H1 (cell line): ENCODE results near the gene TAGLN2. TPM values are rescaled to one million over a fixed set of nuclear protein-coding genes. Genes with fewer than 3 reads are reported as not detected.

Experiments used
- CTCF ChIA-PET: fragments of 300-600 bp; sonication (Branson Sonifier 250); formaldehyde crosslinking; loops from one replicate; lab custom pipeline; 2021; ENCODE audit not compliant: partially characterized antibody; lab: Charles Lee
- POLR2A ChIA-PET: fragments of 300-600 bp; sonication (Branson Sonifier 250); formaldehyde crosslinking; loops from one replicate; lab custom pipeline; 2021; ENCODE audit warnings: inconsistent platforms; ENCODE audit not compliant: partially characterized antibody; lab: Charles Lee
- DNase-seq, 2 experiments: peaks; one replicate each; pipeline versions ENCODE4 v3.0.0 to v3.0.0-alpha.2; 2010 to 2022; ENCODE audit warnings: low spot score in 2 of 2, low read depth in 1 of 2, mixed read lengths in 1 of 2
- FAIRE-seq: peaks from 2 replicates; lab custom pipeline; 2011; peaks lifted over from hg19 to GRCh38; lab: Jason Lieb, UNC
- H2AFZ ChIP-seq: 2 replicates; pipeline ENCODE4 v1.8.1; 2012; ENCODE audit warnings: low read length, inconsistent platforms
- H2AK5ac ChIP-seq: 2 replicates; pipeline ENCODE4 v1.6.1; 2013; ENCODE audit warnings: low read depth, low read length
- H2BK120ac ChIP-seq: replicated peaks from 2 replicates; pipeline ENCODE3; 2013; ENCODE audit warnings: low read depth, low read length, inconsistent platforms
- H2BK12ac ChIP-seq: 2 replicates; pipeline ENCODE4 v1.6.1; 2013; ENCODE audit warnings: low read depth, low read length
- H2BK15ac ChIP-seq: 2 replicates; pipeline ENCODE4 v1.6.1; 2013; ENCODE audit warnings: low read length
- H2BK20ac ChIP-seq: 2 replicates; pipeline ENCODE4 v1.6.1; 2013; ENCODE audit warnings: low read length
- H2BK5ac ChIP-seq: 2 replicates; pipeline ENCODE4 v1.6.1; 2013; ENCODE audit warnings: low read depth, low read length
- H3K14ac ChIP-seq: 2 replicates; pipeline ENCODE4 v1.6.1; 2013; ENCODE audit warnings: inconsistent platforms; ENCODE audit not compliant: insufficient read length
- H3K18ac ChIP-seq: 2 replicates; pipeline ENCODE4 v1.6.1; 2013; ENCODE audit warnings: low read length; ENCODE audit errors: extremely low read depth
- H3K23ac ChIP-seq: 2 replicates; pipeline ENCODE4 v1.6.1; 2013; ENCODE audit warnings: inconsistent platforms; ENCODE audit not compliant: insufficient read length
- H3K23me2 ChIP-seq: 2 replicates; pipeline ENCODE4 v1.6.1; 2013; ENCODE audit warnings: low read depth, low read length
- H3K27ac ChIP-seq: 2 replicates; pipeline ENCODE4 v1.6.1; 2011; ENCODE audit warnings: low read depth, low read length, inconsistent platforms
- H3K27me3 ChIP-seq, 4 experiments: replicated peaks in 1 of 4; 1 replicate in 1 of 4; 2 replicates in 3 of 4; pipeline versions ENCODE4 v1.6.1 to v1.8.1; 2011 to 2013; ENCODE audit warnings: low read length in 3 of 4, mild to moderate bottlenecking in 3 of 4, inconsistent platforms in 2 of 4, mixed read lengths in 2 of 4, moderate library complexity in 1 of 4; ENCODE audit not compliant: control insufficient read depth in 3 of 4, insufficient read depth in 3 of 4; ENCODE audit errors: extremely low read depth in 1 of 4
- H3K36me3 ChIP-seq, 4 experiments: 2 replicates each; pipeline versions ENCODE4 v1.6.1 to v1.8.1; 2011 to 2013; ENCODE audit warnings: mild to moderate bottlenecking in 4 of 4, low read length in 3 of 4, moderate library complexity in 2 of 4, control low read depth in 1 of 4, inconsistent platforms in 1 of 4; ENCODE audit not compliant: insufficient read depth in 4 of 4, control insufficient read depth in 2 of 4
- H3K4ac ChIP-seq: replicated peaks from 2 replicates; pipeline ENCODE3; 2013; ENCODE audit warnings: low read length, low read depth, mixed read lengths, inconsistent platforms; ENCODE audit not compliant: insufficient read length
- H3K4me1 ChIP-seq, 4 experiments: replicated peaks in 1 of 4; 1 replicate in 1 of 4; 2 replicates in 3 of 4; pipeline versions ENCODE4 v1.6.1 to v1.8.1; 2011 to 2013; ENCODE audit warnings: low read length in 3 of 4, inconsistent platforms in 2 of 4, mixed read lengths in 1 of 4; ENCODE audit not compliant: insufficient read depth in 4 of 4, control insufficient read depth in 3 of 4
- H3K4me2 ChIP-seq, 2 experiments: 2 replicates each; pipeline versions ENCODE4 v1.6.1 to v1.8.1; 2011 to 2013; ENCODE audit warnings: low read depth in 2 of 2, low read length in 2 of 2, control low read depth in 1 of 2, inconsistent platforms in 1 of 2, mild to moderate bottlenecking in 1 of 2; ENCODE audit not compliant: insufficient read depth in 1 of 2
- H3K4me3 ChIP-seq, 4 experiments: fragments of 200-600, 300-600 bp in 1 of 4; sonication (generic), shearing (Covaris generic), sonication (Bioruptor Twin) in 1 of 4; 2 replicates each; pipeline versions ENCODE4 v1.5.1 to v1.8.1; 2011 to 2016; ENCODE audit warnings: low read length in 4 of 4, low read depth in 3 of 4, control low read depth in 2 of 4, inconsistent platforms in 2 of 4, mild to moderate bottlenecking in 2 of 4, mixed read lengths in 1 of 4, moderate library complexity in 1 of 4; ENCODE audit not compliant: insufficient read depth in 2 of 4; ENCODE audit errors: extremely low read depth in 1 of 4
- H3K56ac ChIP-seq: replicated peaks from 2 replicates; pipeline ENCODE3; 2013; ENCODE audit warnings: low read depth, mild to moderate bottlenecking, mixed read lengths, low read length, inconsistent platforms; ENCODE audit not compliant: insufficient read length
- H3K79me1 ChIP-seq: 2 replicates; pipeline ENCODE4 v1.6.1; 2013; ENCODE audit warnings: low read depth, low read length, control low read depth
- H3K79me2 ChIP-seq, 2 experiments: 2 replicates each; pipeline versions ENCODE4 v1.6.1 to v1.8.1; 2012 to 2013; ENCODE audit warnings: low read length in 2 of 2, mild to moderate bottlenecking in 2 of 2, inconsistent platforms in 1 of 2; ENCODE audit not compliant: insufficient read depth in 2 of 2, control insufficient read depth in 1 of 2
- H3K9ac ChIP-seq, 4 experiments: replicated peaks in 1 of 4; 1 replicate in 1 of 4; 2 replicates in 3 of 4; pipeline versions ENCODE4 v1.6.1 to v1.8.1; 2011 to 2013; ENCODE audit warnings: low read depth in 3 of 4, low read length in 3 of 4, control low read depth in 2 of 4, mild to moderate bottlenecking in 2 of 4, moderate library complexity in 2 of 4, inconsistent platforms in 1 of 4; ENCODE audit errors: extremely low read depth in 1 of 4
- H3K9me3 ChIP-seq, 2 experiments: 2 replicates each; pipeline versions ENCODE4 v1.6.1 to v1.8.1; 2012 to 2013; ENCODE audit warnings: mild to moderate bottlenecking in 2 of 2, moderate library complexity in 2 of 2, control low read depth in 1 of 2, inconsistent platforms in 1 of 2, low read depth in 1 of 2, low read length in 1 of 2, mixed read lengths in 1 of 2; ENCODE audit not compliant: insufficient read depth in 2 of 2
- H4K20me1 ChIP-seq, 2 experiments: replicated peaks in 1 of 2; 2 replicates each; pipeline versions ENCODE3 to v1.8.1; 2011 to 2013; ENCODE audit warnings: inconsistent platforms in 2 of 2, low read length in 2 of 2, mild to moderate bottlenecking in 1 of 2; ENCODE audit not compliant: insufficient read depth in 2 of 2, control insufficient read depth in 1 of 2
- H4K5ac ChIP-seq: 2 replicates; pipeline ENCODE4 v1.6.1; 2013; ENCODE audit warnings: low read length, low read depth, mixed read lengths, inconsistent platforms; ENCODE audit not compliant: insufficient read length
- H4K8ac ChIP-seq: 2 replicates; pipeline ENCODE4 v1.8.0; 2013; ENCODE audit warnings: mild to moderate bottlenecking, moderate library complexity, low read length, inconsistent platforms; ENCODE audit not compliant: insufficient read depth; ENCODE audit errors: extremely low read depth
- H4K91ac ChIP-seq: replicated peaks from 2 replicates; pipeline ENCODE3; 2013; ENCODE audit warnings: low read length, mixed read lengths, inconsistent platforms; ENCODE audit not compliant: insufficient read length
- CBX8 ChIP-seq: fragments of 300-800, 300-1000 bp; sonication (generic); IDR thresholded peaks from 2 replicates; pipeline ENCODE4 v1.7.1; 2016; ENCODE audit warnings: low read depth, low read length, borderline replicate concordance
- CHD1 ChIP-seq: IDR thresholded peaks from 2 replicates; pipeline ENCODE4 v1.6.1; 2012; ENCODE audit warnings: low read depth, low read length, improper control_type of control experiment
- FOSL1 ChIP-seq: IDR thresholded peaks from 2 replicates; pipeline ENCODE4 v1.6.1; 2011; ENCODE audit warnings: mild to moderate bottlenecking, low read depth, low read length, moderate library complexity; ENCODE audit not compliant: insufficient read depth
- POU5F1 ChIP-seq: IDR thresholded peaks from 2 replicates; pipeline ENCODE4 v1.6.1; 2011; ENCODE audit warnings: low read depth, mild to moderate bottlenecking, low read length, moderate library complexity
- RNF2 ChIP-seq: fragments of 200-900, 300-1000 bp; sonication (generic); IDR thresholded peaks from 2 replicates; pipeline ENCODE4 v1.7.1; 2016; ENCODE audit warnings: borderline replicate concordance, low read depth, mild to moderate bottlenecking, antibody characterized with exemption, low read length; ENCODE audit not compliant: poor library complexity, severe bottlenecking; ENCODE audit errors: missing control alignments
- SAP30 ChIP-seq: fragments of 300-600 bp; sonication (generic); IDR thresholded peaks from 2 replicates; pipeline ENCODE4 v1.7.1; 2012; ENCODE audit warnings: low read length, moderate library complexity, mild to moderate bottlenecking, inconsistent platforms; ENCODE audit not compliant: insufficient read depth, insufficient replicate concordance
- SUZ12 ChIP-seq: fragments of 200-600 bp; sonication (generic); IDR thresholded peaks from 2 replicates; pipeline ENCODE4 v1.6.1; 2012; ENCODE audit warnings: mild to moderate bottlenecking, inconsistent platforms, low read length, moderate library complexity, mixed read lengths
- WGBS, 2 experiments: shearing (Covaris generic) in 1 of 2; methylation state at CpG; one replicate each; pipeline versions ENCODE4 v1.1.6 to v1.1.7; 2013 to 2015; ENCODE audit warnings: low lambda C conversion rate in 2 of 2, mixed read lengths in 2 of 2, inconsistent platforms in 1 of 2, low coverage in 1 of 2, missing lambda C conversion rate in 1 of 2; ENCODE audit not compliant: insufficient replicate concordance in 2 of 2, insufficient coverage in 1 of 2, insufficient read length in 1 of 2; ENCODE audit errors: extremely low coverage in 1 of 2, missing lambda C conversion rate in 1 of 2; 5-methylcytosine and 5-hydroxymethylcytosine counted together
- polyA plus RNA-seq, 7 experiments: library from polyadenylated mRNA; depleted of rRNA in 3 of 7; stranded (reverse) in 5 of 7; unstranded in 2 of 7; fragments of >200 nt in 5 of 7; fragments of 200-250 nt in 2 of 7; gene quantifications; 1 replicate in 5 of 7; 2 replicates in 1 of 7; 4 replicates in 1 of 7; pipeline versions ENCODE4 v1.2.1 to v1.2.3, GENCODE V29; 2011 to 2013; ENCODE audit warnings: missing spikeins in 2 of 7, mixed read lengths in 2 of 7
- total RNA-seq: library from RNA; stranded (reverse); fragmentation: NEBNext Ultra II Directional; extraction: Animal tissue kit (Norgen Biotek cat#: 25700); gene quantifications from 2 replicates; pipeline ENCODE4 v1.2.1, GENCODE V29; 2021

The TAGLN2 gene
- total and polyA plus RNA-seq, 2 of the 8 experiments (the other 6 are each of a cell fraction or from before 2014, with no cell fraction given), result 93.0 to 114 TPM

DNA sequence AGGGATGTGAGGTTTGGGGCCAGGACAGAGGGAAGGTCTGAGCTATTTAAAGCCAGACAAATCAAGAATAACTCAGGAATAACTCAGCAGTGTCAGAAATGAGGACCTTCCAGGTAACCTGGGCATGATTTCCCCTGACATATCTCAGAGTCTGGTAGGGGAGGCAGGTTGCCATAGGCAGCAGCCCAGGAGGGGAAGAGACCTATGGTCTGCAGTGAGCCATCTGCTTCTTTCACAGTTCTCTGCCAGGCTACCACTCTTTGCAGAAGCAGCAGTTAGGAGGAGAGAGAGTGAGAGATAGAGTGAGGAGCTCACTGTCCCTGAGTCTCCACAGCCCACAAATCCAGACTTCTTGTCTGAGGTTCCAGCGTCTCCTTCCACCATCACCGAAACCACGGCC, 56.5 kb downstream of the TAGLN2 start:
- Histone ChIP-seq H3K27me3 (no peaks in the 10 kb centered on the region), H3K56ac (no peak overlapping the region), H3K14ac (no peak overlapping the region), H3K36me3 (no peaks in the 10 kb centered on the region), H4K5ac (no peak overlapping the region), H3K27ac (no peak overlapping the region), H2AFZ (no peak overlapping the region), H4K8ac (no peak overlapping the region), H4K20me1 (no peaks in the 10 kb centered on the region), H2BK15ac (no peak overlapping the region), H3K4ac (no peak overlapping the region), H3K4me2 (no peak overlapping the region), H4K91ac (no peak overlapping the region), H3K18ac (no peak overlapping the region), H3K23me2 (no peaks in the 10 kb centered on the region), H2AK5ac (no peak overlapping the region), H2BK20ac (no peak overlapping the region), H3K23ac (no peak overlapping the region), H3K79me2 (no peaks in the 10 kb centered on the region), H3K9ac (no peak overlapping the region), H2BK5ac (no peak overlapping the region), H3K4me3 (no peak overlapping the region), H2BK12ac (no peak overlapping the region), H2BK120ac (no peak overlapping the region), H3K4me1 (no peaks in the 10 kb centered on the region; a peak in 1 of 7 replicates), H3K79me1 (no peaks in the 10 kb centered on the region), H3K9me3 (no peaks in the 10 kb centered on the region)
- POLR2A ChIA-PET, result no interaction called here
- TF ChIP-seq FOSL1 (no peak), SAP30 (no peak), CBX8 (no peak), SUZ12 (no peak), POU5F1 (no peak), RNF2 (no peak), CHD1 (no peak)
- CTCF ChIA-PET, result interaction anchor here (1.0 to 14.8 kb wide), 7 partner anchors 9 to 139 kb away, joined by 3 to 111 read pairs (median 5); partner anchors contain the start of genes DUSP23 and IGSF9
- 61% methylated on average over 3 of the region's 3 CpGs; no CpG with 5 or more reads in 1 of the 2 experiments for WGBS, 2 experiments
- no peak for DNase-seq
- no peak for FAIRE-seq
